BLaER1 (cell line): ENCODE results near the gene STX8.

Experiments
- H3K27ac ChIP-seq: shearing (Covaris generic); formaldehyde crosslinking; 2 replicates; pipeline ENCODE4 v1.8.1; 2022
- H3K27me3 ChIP-seq: shearing (Covaris generic); formaldehyde crosslinking; 2 replicates; pipeline ENCODE4 v1.8.1; 2022
- H3K36me3 ChIP-seq: shearing (Covaris generic); formaldehyde crosslinking; 2 replicates; pipeline ENCODE4 v1.8.1; 2022
- H3K4me1 ChIP-seq: shearing (Covaris generic); formaldehyde crosslinking; 2 replicates; pipeline ENCODE4 v1.8.1; 2022
- H3K4me2 ChIP-seq: shearing (Covaris generic); formaldehyde crosslinking; 2 replicates; pipeline ENCODE4 v1.8.1; 2022
- H3K4me3 ChIP-seq: shearing (Covaris generic); formaldehyde crosslinking; 2 replicates; pipeline ENCODE4 v1.8.1; 2022
- H3K9ac ChIP-seq: shearing (Covaris generic); formaldehyde crosslinking; 2 replicates; pipeline ENCODE4 v1.8.1; 2022
- H3K9me3 ChIP-seq: shearing (Covaris generic); formaldehyde crosslinking; 2 replicates; pipeline ENCODE4 v1.8.1; 2022
- H4K20me1 ChIP-seq: shearing (Covaris generic); formaldehyde crosslinking; 2 replicates; pipeline ENCODE4 v1.8.1; 2022
- Cebpa-rat ChIP-seq: shearing (Covaris generic); IDR thresholded peaks from 2 replicates; pipeline ENCODE4 v1.8.1; 2022

STX8 gene

DNA sequence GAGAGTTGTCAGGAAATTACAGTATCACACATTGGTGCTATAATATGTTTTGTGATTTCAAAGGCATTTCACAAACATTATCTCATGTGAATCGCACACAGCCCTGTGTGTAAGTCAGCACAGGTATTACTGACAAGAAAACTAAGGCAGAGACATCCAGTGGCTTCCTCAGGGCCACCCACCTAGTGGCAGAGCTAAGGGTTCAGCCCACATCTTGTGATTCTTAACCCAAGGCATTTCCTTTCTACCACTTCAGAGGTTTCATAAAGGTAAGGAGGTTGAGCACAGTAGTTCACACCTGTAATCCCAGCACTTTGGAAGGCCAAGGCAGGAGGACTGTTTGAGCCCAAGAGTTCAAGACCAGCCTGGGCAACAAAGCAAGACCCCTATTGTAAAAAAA is 58.2 kb downstream of the STX8 start:
- H3K36me3 ChIP-seq = no peaks in the 10 kb centered on the region
- H3K4me3 ChIP-seq = no peak overlapping the region
- no peak overlapping the region for H3K27ac ChIP-seq
- H3K4me2 ChIP-seq = no peak overlapping the region
- no peak for TF ChIP-seq Cebpa-rat
- no peaks in the 10 kb centered on the region for H3K27me3 ChIP-seq
- H4K20me1 ChIP-seq = peaks cover 23% of the 10 kb centered on the region
- no peaks in the 10 kb centered on the region for H3K9me3 ChIP-seq
- no peaks in the 10 kb centered on the region for H3K4me1 ChIP-seq
- H3K9ac ChIP-seq = no peak overlapping the region

GRCh38 chr17:9513266-9513665 is 62.4 kb downstream of the STX8 start:
- Histone ChIP-seq H3K9me3 (peaks cover 15% of the 10 kb centered on the region), H3K9ac (no peak overlapping the region), H3K27me3 (no peaks in the 10 kb centered on the region), H3K4me1 (no peaks in the 10 kb centered on the region), H3K4me3 (no peak overlapping the region), H3K27ac (no peak overlapping the region), H3K4me2 (no peak overlapping the region), H4K20me1 (peaks cover 16% of the 10 kb centered on the region), H3K36me3 (0 out of 2 replicates have a peak, but pooled peaks cover 4% of the 10 kb centered on the region)
- no peak for TF ChIP-seq Cebpa-rat

DNA sequence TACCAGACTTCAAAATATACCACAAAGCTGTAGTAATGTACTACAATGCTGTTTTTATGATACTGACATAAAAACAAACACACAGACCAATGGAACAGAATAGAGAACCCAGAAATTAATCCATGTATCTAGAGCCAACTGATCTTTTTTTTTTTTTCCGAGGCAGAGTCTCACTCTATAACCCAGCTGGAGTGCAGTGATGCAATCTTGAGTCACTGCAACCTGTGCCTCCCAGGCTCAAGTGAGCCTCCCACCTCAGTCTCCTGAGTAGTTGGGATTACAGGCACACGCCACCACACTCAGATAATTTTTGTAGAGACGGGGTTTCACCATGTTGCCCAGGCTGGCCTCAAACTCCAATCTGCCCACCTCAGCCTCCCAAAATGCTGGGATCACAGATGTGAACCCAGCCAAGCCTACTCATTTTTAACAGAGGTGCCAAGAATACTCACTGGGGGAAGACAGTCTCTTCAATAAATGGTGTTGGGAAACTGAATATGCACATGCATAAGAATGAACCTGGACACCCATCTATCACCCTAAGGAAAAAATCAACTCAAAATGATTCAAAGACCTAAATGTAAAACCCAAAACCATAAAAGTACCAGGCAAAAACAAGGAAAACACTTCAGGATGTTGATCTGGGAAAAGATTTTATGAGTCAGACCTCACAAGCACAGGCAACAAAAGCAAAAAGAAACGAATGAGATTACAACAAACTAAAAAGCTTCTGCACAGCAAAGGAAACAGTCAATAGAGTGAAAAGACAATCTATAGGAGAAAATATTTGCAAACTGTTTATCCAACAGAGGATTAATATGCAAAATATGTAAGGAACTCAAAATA is 63.1 kb downstream of the STX8 start:
- Histone ChIP-seq H3K4me2 (no peak overlapping the region), H4K20me1 (peaks cover 13% of the 10 kb centered on the region), H3K27ac (no peak overlapping the region), H3K27me3 (no peaks in the 10 kb centered on the region), H3K9me3 (peaks cover 23% of the 10 kb centered on the region), H3K9ac (no peak overlapping the region), H3K4me3 (no peak overlapping the region), H3K36me3 (peaks cover 6% of the 10 kb centered on the region; the same call in 1 of the 2 replicates), H3K4me1 (no peaks in the 10 kb centered on the region)
- no peak for TF ChIP-seq Cebpa-rat

DNA sequence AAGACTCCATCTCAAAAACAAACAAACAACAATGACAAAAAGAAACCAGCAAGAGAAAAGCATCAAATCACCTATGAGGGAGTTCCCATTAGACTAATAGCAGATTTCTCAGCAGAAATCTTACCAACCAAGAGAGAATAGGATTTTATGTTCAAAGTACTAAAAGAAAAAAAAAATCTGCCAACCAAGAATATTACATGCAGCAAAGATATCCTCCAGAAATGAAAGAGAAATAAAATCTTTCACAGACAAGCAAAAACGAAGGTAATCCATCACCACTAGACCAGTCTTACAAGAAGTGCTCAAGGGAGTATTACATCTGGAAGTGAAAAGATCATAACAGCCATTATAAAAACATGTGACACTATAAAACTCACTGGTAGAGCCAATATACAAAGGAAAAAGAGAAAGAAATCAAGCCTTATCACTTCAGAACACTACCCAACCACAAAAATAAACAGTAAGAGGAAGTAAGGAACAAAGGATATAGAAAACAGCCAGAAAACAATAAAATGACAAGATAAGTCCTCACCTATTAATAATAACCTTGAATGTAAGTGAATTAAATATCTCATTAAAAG is 66.3 kb downstream of the STX8 start:
- no peak overlapping the region for H3K27ac ChIP-seq
- TF ChIP-seq Cebpa-rat = no peak
- peaks cover 22% of the 10 kb centered on the region; the same call in 1 of the 2 replicates for H3K36me3 ChIP-seq
- peaks cover 34% of the 10 kb centered on the region for H3K9me3 ChIP-seq
- H3K9ac ChIP-seq = no peak overlapping the region
- no peaks in the 10 kb centered on the region for H3K4me1 ChIP-seq
- H4K20me1 ChIP-seq = peaks cover 6% of the 10 kb centered on the region; the same call in 1 of the 2 replicates
- no peak overlapping the region for H3K4me3 ChIP-seq
- no peaks in the 10 kb centered on the region for H3K27me3 ChIP-seq
- no peak overlapping the region for H3K4me2 ChIP-seq

DNA sequence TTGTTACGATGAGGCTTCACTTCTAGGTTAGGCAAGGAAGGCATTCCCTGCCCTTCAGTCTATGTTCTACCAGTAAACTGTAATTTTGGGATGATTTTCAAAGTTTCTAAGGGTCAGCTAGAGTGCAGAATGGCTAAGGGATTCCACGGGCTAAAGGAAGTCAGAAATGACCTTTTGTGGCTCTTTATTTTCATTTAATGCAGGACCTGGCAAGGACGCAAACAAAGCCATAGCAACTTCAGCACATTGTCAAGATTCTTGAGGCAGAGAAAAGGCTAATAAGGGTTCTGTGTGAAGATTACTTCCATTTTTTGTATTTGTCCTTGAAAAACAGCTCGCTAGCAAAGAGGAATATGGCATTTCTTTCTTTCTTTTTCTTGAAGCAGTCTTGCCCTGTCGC is 76.6 kb downstream of the STX8 start:
- no peaks in the 10 kb centered on the region for H3K9me3 ChIP-seq
- H3K27me3 ChIP-seq = no peaks in the 10 kb centered on the region
- no peak for TF ChIP-seq Cebpa-rat
- peaks cover 11% of the 10 kb centered on the region for H3K36me3 ChIP-seq
- no peak overlapping the region for H3K4me2 ChIP-seq
- H4K20me1 ChIP-seq = no peaks in the 10 kb centered on the region
- no peak overlapping the region for H3K27ac ChIP-seq
- H3K4me3 ChIP-seq = no peak overlapping the region
- H3K9ac ChIP-seq = no peak overlapping the region
- H3K4me1 ChIP-seq = no peaks in the 10 kb centered on the region

GRCh38 chr17:9498490-9498889 is 77.1 kb downstream of the STX8 start:
- Histone ChIP-seq H3K4me1 (no peaks in the 10 kb centered on the region), H4K20me1 (no peaks in the 10 kb centered on the region), H3K27ac (no peak overlapping the region), H3K9ac (no peak overlapping the region), H3K27me3 (no peaks in the 10 kb centered on the region), H3K9me3 (no peaks in the 10 kb centered on the region), H3K4me3 (no peak overlapping the region), H3K4me2 (no peak overlapping the region), H3K36me3 (peaks cover 11% of the 10 kb centered on the region)
- no peak for TF ChIP-seq Cebpa-rat

GRCh38 chr17:9488556-9488955 is 87.1 kb downstream of the STX8 start:
- TF ChIP-seq Cebpa-rat = no peak
- Histone ChIP-seq H4K20me1 (no peaks in the 10 kb centered on the region), H3K9me3 (no peaks in the 10 kb centered on the region), H3K27ac (no peak overlapping the region), H3K36me3 (peaks cover 26% of the 10 kb centered on the region), H3K9ac (no peak overlapping the region), H3K4me2 (no peak overlapping the region), H3K4me1 (no peaks in the 10 kb centered on the region), H3K27me3 (no peaks in the 10 kb centered on the region), H3K4me3 (no peak overlapping the region)

GRCh38 chr17:9487406-9487805 is 88.2 kb downstream of the STX8 start:
- Histone ChIP-seq H3K27ac (no peak overlapping the region), H3K9ac (no peak overlapping the region), H3K4me3 (no peak overlapping the region), H3K4me1 (no peaks in the 10 kb centered on the region), H3K9me3 (no peaks in the 10 kb centered on the region), H3K27me3 (no peaks in the 10 kb centered on the region), H3K36me3 (peaks cover 26% of the 10 kb centered on the region), H3K4me2 (no peak overlapping the region), H4K20me1 (no peaks in the 10 kb centered on the region)
- no peak for TF ChIP-seq Cebpa-rat

GRCh38 chr17:9484789-9485188 is 90.8 kb downstream of the STX8 start:
- H4K20me1 ChIP-seq = no peaks in the 10 kb centered on the region
- no peaks in the 10 kb centered on the region for H3K27me3 ChIP-seq
- no peaks in the 10 kb centered on the region for H3K9me3 ChIP-seq
- no peak overlapping the region for H3K4me3 ChIP-seq
- no peak overlapping the region for H3K4me2 ChIP-seq
- H3K4me1 ChIP-seq = no peaks in the 10 kb centered on the region
- peaks cover 11% of the 10 kb centered on the region; the same call in 1 of the 2 replicates for H3K36me3 ChIP-seq
- H3K9ac ChIP-seq = no peak overlapping the region
- no peak overlapping the region for H3K27ac ChIP-seq
- no peak for TF ChIP-seq Cebpa-rat

DNA sequence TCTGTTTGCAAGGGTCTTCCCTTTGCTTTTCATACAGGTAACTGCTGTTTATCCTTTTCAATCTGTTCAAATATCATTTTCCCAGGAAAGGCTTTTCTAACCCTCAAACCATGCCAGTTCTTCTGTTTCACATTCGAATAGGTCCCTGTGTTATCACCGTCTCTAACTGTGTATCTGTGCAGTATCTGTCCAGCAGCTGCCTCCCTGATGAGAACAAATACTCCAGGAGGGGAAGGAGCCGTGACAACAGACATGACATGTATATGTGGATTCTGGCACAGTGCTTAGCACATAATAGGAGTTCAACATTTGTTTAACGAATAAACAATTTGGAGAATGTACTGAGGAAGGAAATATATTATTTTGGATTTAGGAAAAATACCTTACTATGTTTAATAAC is 95.7 kb downstream of the STX8 start:
- no peaks in the 10 kb centered on the region for H3K27me3 ChIP-seq

More for the DNA sequence above, 95.7 kb downstream of the STX8 start:
- Histone ChIP-seq H3K27ac (no peak overlapping the region), H3K9me3 (no peaks in the 10 kb centered on the region), H4K20me1 (no peaks in the 10 kb centered on the region), H3K4me1 (peaks cover 10% of the 10 kb centered on the region; the same call in 1 of the 2 replicates), H3K36me3 (0 out of 2 replicates have a peak, but pooled peaks cover 6% of the 10 kb centered on the region), H3K4me3 (no peak overlapping the region), H3K4me2 (no peak overlapping the region), H3K9ac (no peak overlapping the region)
- TF ChIP-seq Cebpa-rat = no peak
